GM19193 (cell line): ENCODE results near the gene SNORC.

Source experiments
- POLR2A ChIP-seq: IDR thresholded peaks from 4 replicates; pipeline ENCODE4 v1.6.1; 2011; ENCODE audit not compliant: insufficient read depth, insufficient read length; ENCODE audit errors: extremely low read depth

The SNORC gene

DNA sequence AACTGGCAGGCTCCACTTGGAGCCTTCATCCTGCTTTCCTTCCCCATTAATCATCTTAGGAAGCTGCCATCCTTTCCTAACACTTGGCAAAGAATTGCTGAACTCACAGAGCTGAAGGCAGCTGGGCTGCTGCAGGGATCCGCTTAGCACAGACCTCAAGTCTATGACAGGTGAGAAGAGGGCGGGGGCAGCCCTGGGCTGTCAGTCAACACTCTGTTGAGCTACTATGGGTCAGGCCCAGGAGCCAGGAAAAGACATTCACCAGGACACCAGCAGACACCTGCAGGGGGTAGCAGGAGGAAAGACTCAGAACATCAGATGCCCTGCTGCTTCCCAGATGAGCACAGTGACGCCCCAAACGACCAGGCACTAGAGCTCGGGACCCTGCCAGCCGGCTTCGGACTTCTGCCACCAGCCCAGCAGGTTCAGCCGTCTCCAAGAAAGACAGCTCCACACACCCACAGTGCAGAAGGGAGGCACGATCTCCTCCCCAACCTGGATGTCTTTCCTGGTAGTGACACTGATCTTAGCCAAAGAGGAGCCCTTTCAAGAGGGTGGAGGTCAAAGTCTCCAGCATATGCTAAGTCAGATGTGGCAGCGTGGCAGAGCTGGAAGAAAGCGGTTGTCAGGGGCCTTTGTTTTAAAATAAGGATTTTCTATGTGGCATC, 55.2 kb downstream of the SNORC start:
- TF ChIP-seq POLR2A = no peak

GRCh38 chr2:232925821-232926156, 55.7 kb downstream of the SNORC start:
- no peak for TF ChIP-seq POLR2A

- TF ChIP-seq POLR2A = no peak
Measured at GRCh38 chr2:232926431-232926939, 56.4 kb downstream of the SNORC start.

- no peak for TF ChIP-seq POLR2A
Measured at GRCh38 chr2:232927032-232927792, 57.1 kb downstream of the SNORC start.

DNA sequence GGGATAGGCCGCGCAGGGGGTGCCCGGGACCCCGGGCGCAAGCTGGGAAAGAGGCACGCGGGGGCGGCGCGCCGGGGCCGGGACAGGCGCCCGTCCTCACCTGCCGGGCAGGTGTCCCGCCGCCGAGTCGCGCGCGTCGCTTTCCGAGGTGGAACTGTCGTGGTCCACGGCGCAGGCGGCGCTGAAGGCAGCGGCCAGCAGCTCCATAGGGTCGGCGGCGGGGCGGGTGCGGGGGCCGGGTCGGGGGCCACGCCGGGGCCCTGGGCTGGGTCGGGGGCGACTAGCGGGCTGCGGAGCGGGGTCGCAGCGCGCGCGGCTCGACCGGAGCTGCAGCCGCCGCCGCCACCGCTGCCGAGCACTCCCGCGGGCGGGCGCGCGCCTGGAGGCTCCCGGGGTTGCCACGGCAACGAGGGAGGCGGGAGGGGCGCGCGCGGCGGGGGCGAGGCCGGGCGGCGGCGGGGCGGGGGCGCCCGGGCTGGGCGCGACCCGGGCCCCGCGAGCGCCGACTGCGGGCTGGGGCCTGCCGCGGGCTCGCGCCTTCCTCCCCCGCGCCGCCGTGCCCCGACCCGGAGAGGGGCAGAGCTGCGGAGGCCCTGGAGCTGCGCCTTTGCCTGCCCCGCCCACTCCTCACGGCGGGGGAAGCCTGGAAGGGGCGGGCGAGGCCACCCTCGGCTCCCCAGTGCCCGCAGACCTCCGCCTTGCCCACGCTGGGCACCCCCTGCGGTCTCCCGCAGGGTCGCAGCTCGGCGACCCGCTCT, 57.9 kb downstream of the SNORC start:
- no peak for TF ChIP-seq POLR2A
